ENCODE results near the gene RAPGEF2. TPM values are rescaled to one million over a fixed set of nuclear protein-coding genes. Genes with fewer than 3 reads are reported as not detected.

Gene RAPGEF2
- total and polyA plus RNA-seq, 10 of the 15 experiments (the other 5 are each of a cell fraction or from before 2014, with no cell fraction given), result 0.31 to 24.0 (median 2.9) TPM

GRCh38 chr4:159145992-159146330 lies 43.1 kb downstream of the RAPGEF2 start:
- no peak overlapping the region for H2AFZ ChIP-seq (ENCODE audit: control insufficient read depth, low read depth, low read length)
- DNase-seq (ENCODE audit: low read depth, low spot score), result no peak
- H3K79me2 ChIP-seq (ENCODE audit: control insufficient read depth, insufficient read depth, low read length), result peaks cover 65% of the 10 kb centered on the region
- H3K4me2 ChIP-seq (ENCODE audit: control insufficient read depth, insufficient read depth), result no peak overlapping the region
- H3K4me3 ChIP-seq, result no peak overlapping the region
- SMC1A ChIA-PET (ENCODE audit: uncharacterized antibody, unreplicated experiment), result interaction anchor here (0.6 to 1.5 kb wide), 5 partner anchors 12 to 46 kb away, joined by 3 to 5 read pairs (median 3); no protein-coding TSS in a partner anchor
- no peaks in the 10 kb centered on the region for H3K36me3 ChIP-seq (ENCODE audit: control insufficient read depth in 2 of 2, insufficient read depth in 2 of 2, low read length in 1 of 2)
- in situ Hi-C loops (cut with MboI) (no loop called here), intact Hi-C loops (cut with micrococcal nuclease; ENCODE audit: unreplicated experiment) (no loop called here)
- no peaks in the 10 kb centered on the region; the same call in 1 of the 2 replicates for H4K20me1 ChIP-seq (ENCODE audit: control insufficient read depth, insufficient read depth)
- no peak for FAIRE-seq
- RAD21 ChIA-PET (ENCODE audit: unreplicated experiment), result no interaction called here
- no peak overlapping the region for H3K9ac ChIP-seq (ENCODE audit: control insufficient read depth, insufficient read depth, low read length)
- no peaks in the 10 kb centered on the region for H3K9me3 ChIP-seq (replicated peaks; ENCODE audit: control insufficient read depth, insufficient read depth, low read length)
- 95% methylated on average over 1 of the region's 1 CpG for WGBS (ENCODE audit: insufficient coverage, insufficient replicate concordance, low lambda C conversion rate, missing lambda C conversion rate)
- no TSS peak for BruUV-seq (replicated peaks)
- H3K27me3 ChIP-seq (replicated peaks in 1 of 2; ENCODE audit: control insufficient read depth in 2 of 2, insufficient read depth in 2 of 2, low read length in 1 of 2), result no peaks in the 10 kb centered on the region
- POLR2A ChIA-PET, result no interaction called here
- peaks cover 23% of the 10 kb centered on the region for H3K4me1 ChIP-seq (ENCODE audit: control insufficient read depth, insufficient read depth, low read length)
- H3K27ac ChIP-seq (ENCODE audit: control insufficient read depth, insufficient read depth), result no peak overlapping the region
- CTCF ChIA-PET, result interaction anchor here (0.6 to 1.3 kb wide), 3 partner anchors 11 to 14 kb away, joined by 3 to 4 read pairs (median 3); no protein-coding TSS in a partner anchor
- no peak for ATAC-seq
- TF ChIP-seq IRF4 (IDR thresholded peaks at IDR 0.05; ENCODE audit: low read depth, low read length) (no peak), ATF7 (IDR thresholded peaks at IDR 0.05; ENCODE audit: low read depth) (0 out of 2 replicates have a peak, but pooled peaks have one; percentile 29)

GRCh38 chr4:159146488-159146887 lies 43.6 kb downstream of the RAPGEF2 start:
- ChIA-PET POLR2A (no interaction called here), SMC1A (ENCODE audit: uncharacterized antibody, unreplicated experiment) (interaction anchor here (0.6 to 1.7 kb wide), 7 partner anchors 13 to 91 kb away, joined by 3 to 5 read pairs (median 3); no protein-coding TSS in a partner anchor), RAD21 (ENCODE audit: unreplicated experiment) (no interaction called here), CTCF (interaction anchor here (1.3 kb wide), 1 partner anchor 14 kb away, joined by 3 read pairs; no protein-coding TSS in a partner anchor)
- no peak for TF ChIP-seq SIX5 (IDR thresholded peaks at IDR 0.05; ENCODE audit: low read depth, low read length, severe bottlenecking)
- no peak for TF ChIP-seq RAD51 (IDR thresholded peaks at IDR 0.05)
- no peak for TF ChIP-seq SRF (IDR thresholded peaks at IDR 0.05; ENCODE audit: low read depth in 2 of 2, low read length in 2 of 2)
- intact Hi-C loops (cut with micrococcal nuclease; ENCODE audit: unreplicated experiment), result no loop called here
- peaks cover 28% of the 10 kb centered on the region for H3K4me1 ChIP-seq (ENCODE audit: control insufficient read depth, insufficient read depth, low read length)
- H3K9ac ChIP-seq (ENCODE audit: control insufficient read depth, insufficient read depth, low read length), result no peak overlapping the region
- in situ Hi-C loops (cut with MboI), result no loop called here
- no peaks in the 10 kb centered on the region for H3K9me3 ChIP-seq (replicated peaks; ENCODE audit: control insufficient read depth, insufficient read depth, low read length)
- no peaks in the 10 kb centered on the region for H3K27me3 ChIP-seq (replicated peaks in 1 of 2; ENCODE audit: control insufficient read depth in 2 of 2, insufficient read depth in 2 of 2, low read length in 1 of 2)
- no peak overlapping the region for H3K4me3 ChIP-seq
- no peak overlapping the region for H3K4me2 ChIP-seq (ENCODE audit: control insufficient read depth, insufficient read depth)
- H2AFZ ChIP-seq (ENCODE audit: control insufficient read depth, low read depth, low read length), result no peak overlapping the region
- H3K79me2 ChIP-seq (ENCODE audit: control insufficient read depth, insufficient read depth, low read length), result peaks cover 66% of the 10 kb centered on the region
- no peak for FAIRE-seq
- H3K27ac ChIP-seq (ENCODE audit: control insufficient read depth, insufficient read depth), result no peak overlapping the region
- DNase-seq (ENCODE audit: low read depth, low spot score), result no peak
- H4K20me1 ChIP-seq (ENCODE audit: control insufficient read depth, insufficient read depth), result no peaks in the 10 kb centered on the region; the same call in 1 of the 2 replicates
- no TSS peak for BruUV-seq (replicated peaks)
- H3K36me3 ChIP-seq (ENCODE audit: control insufficient read depth in 2 of 2, insufficient read depth in 2 of 2, low read length in 1 of 2), result no peaks in the 10 kb centered on the region
- ATAC-seq, result no peak
